HG03159 (cell line): ENCODE measurements around the gene FAM193B.
"Not testable (repeated sequence)": the region's sequence is repeated elsewhere in the genome, so short reads cannot be mapped to it uniquely, and the experiment has no call there.

Source experiments
- ATAC-seq: cut with Tn5 transposase; IDR thresholded peaks from one replicate; pipeline ENCODE4 v1.9.1; 2021; ENCODE audit warnings: mild to moderate bottlenecking, moderate library complexity; ENCODE audit not compliant: unreplicated experiment

The FAM193B gene

GRCh38 chr5:177490311-177490991, 63.9 kb downstream of the FAM193B start:
- no peak for ATAC-seq

- ATAC-seq: no peak
These were observed 65.1 kb downstream of the FAM193B start for GRCh38 chr5:177489119-177489716.

DNA sequence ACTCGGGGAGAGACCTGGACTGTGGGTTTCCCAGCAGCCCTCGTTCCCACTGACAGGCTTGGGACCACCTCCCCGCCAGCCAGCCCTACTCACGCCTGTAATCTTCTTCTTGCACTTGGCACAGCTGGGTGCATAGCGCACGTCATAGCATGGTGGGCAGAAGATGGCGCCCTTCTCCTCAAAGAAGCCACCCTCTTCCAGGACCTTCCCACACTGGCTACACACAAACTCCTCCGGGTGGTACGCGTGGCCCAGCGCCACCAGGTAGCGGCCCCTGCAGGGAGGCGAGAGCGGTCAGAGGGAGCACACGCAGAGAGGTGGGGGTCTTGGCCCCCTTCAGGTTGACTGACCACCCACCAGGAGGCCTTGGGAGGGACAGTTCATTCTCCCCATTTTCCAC, 66.4 kb downstream of the FAM193B start:
- ATAC-seq: no peak

GRCh38 chr5:177487144-177487543, 67.2 kb downstream of the FAM193B start:
- ATAC-seq: no peak

GRCh38 chr5:177486256-177486655, 68.1 kb downstream of the FAM193B start:
- no peak for ATAC-seq

- not testable (repeated sequence) for ATAC-seq
These were observed 68.6 kb downstream of the FAM193B start for GRCh38 chr5:177485753-177486152.

GRCh38 chr5:177484902-177485549, 69.3 kb downstream of the FAM193B start:
- no peak for ATAC-seq

DNA sequence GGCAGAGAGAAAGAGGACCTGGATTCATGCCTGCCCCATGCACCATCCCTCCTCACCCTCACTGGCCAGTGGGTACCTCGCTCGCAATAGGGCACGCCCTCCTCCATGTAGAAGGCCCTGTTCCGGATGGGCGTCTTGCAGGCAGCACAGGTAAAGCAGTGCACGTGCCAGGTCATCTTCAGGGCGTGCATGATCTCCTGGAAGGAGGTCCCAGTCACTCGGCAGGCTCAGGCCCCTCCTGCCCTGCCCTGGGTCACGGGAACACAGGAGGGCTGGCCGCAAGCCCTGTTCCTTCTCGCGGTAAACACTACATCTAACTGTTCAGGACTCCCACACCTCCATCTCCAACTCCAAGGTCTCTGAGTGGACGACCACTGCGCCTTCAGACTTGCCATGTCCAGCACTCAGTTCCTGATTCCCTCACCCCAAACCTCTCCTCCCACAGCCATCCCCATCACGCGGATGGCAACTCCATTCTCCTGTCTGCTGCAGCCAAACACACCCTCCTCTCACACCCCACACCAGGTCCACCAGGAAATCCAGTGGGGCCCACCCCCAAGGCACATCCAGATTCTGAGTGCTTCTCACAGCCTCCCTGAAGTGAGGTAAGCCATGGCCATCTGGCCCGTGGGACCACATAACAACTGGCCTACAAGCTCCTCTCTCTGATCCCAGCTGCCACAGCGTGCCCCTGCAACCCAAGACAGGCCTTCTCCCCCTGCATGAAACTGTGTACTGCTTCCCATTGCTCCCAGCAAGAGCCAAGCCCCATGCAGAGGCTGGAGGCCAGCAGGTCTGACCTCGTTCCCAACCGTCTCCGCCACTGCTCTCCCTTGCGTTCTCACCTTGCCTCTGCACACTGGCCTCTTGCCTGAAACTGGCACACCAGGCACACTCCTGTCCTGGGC, 70.1 kb downstream of the FAM193B start:
- ATAC-seq: no peak

DNA sequence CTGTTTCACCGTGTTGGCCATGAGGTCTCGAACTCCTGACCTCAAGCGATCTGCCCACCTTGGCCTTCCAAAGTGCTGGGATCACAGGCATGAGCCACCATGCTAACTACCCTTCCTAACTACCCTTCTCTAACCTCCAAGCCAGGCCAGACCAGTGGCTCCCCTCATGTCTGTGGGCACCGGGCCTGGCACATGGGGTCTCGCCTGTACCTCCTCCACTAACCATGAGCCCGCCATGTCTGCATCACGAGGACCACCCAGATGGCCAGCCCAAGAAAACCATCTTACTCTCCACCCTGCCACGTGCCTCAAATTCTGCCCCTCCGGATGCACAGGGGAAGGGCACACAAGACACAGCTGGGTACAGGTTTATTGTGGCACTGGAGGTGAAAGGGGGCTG, 71.3 kb downstream of the FAM193B start:
- no peak for ATAC-seq

- ATAC-seq: no peak
These were observed 72.0 kb downstream of the FAM193B start for GRCh38 chr5:177482359-177482795.

DNA sequence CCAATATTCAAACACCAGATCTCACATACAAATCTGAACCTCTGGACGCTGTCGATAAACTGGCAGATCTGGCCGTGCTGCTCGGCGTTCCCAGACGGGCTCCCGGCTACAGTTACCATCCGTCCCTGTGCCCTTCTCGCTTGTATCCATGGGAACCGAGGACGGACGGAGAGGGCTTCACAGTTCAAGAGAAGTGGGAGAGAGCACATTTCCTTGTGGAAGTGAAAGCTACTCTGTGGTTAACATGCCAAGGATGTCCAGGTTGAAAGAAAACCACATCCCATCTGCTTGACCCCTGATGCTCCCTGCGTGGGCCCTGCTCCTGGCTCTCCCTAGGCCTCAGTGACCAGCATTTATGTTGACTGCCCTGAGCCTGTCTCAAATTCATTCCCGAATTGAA, 74.6 kb downstream of the FAM193B start:
- ATAC-seq: no peak

- no peak for ATAC-seq
These were observed 75.4 kb downstream of the FAM193B start for GRCh38 chr5:177478711-177479646.

GRCh38 chr5:177477701-177478477, 76.5 kb downstream of the FAM193B start:
- no peak for ATAC-seq

- ATAC-seq: no peak
These were observed 77.7 kb downstream of the FAM193B start for GRCh38 chr5:177476531-177477233.

DNA sequence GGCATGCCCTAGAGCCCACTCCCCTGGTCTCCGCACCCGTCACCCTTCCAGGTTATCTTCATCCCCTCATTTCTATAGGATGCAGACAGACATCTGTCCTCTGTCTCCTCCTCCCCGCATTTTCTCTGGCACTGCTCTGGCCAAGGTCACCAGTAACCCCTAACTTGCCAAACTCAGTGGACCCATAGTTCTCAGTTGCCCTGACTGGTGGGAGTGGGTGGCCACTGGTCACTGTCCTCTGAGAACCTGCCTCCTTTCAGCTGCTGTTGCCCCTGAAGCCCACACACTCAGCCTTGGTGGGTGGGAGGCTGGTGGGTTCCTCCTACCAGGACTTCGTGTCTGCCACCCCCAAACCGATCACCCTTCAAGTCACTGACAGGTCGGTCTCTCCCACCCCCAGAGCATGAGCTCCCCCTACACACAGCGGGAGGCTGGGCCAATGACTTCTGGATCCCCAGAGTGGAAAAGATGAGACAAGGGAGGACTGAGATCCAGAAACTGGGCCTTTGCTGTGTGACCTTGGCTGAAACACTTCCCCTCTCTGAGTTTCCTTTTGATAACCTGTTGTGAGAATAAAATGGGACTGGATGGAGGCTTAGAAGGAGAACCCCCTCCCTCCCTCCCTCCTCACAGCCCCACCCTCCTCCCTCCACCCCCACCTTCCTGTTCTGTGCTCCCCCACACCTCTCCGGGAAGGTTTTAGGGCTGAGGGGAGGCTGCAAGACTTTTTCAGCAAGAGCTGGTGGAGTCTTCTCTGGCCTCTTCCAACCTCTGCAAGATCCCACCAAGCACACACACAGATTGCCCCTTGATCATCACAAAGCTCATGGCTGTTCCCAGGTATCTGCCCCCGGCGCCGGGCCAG, 78.6 kb downstream of the FAM193B start:
- ATAC-seq: no peak

- ATAC-seq: no peak
These were observed 79.4 kb downstream of the FAM193B start for GRCh38 chr5:177474846-177475562.

GRCh38 chr5:177474002-177474476, 80.3 kb downstream of the FAM193B start:
- no peak for ATAC-seq
